ENCODE results near the gene RHEBL1.

- TF ChIP-seq CTCF (IDR thresholded peaks at IDR 0.05) (no peak), EP300 (IDR thresholded peaks at IDR 0.05) (no peak)
These were observed 18.4 kb downstream of the RHEBL1 start for GRCh38 chr12:49051373-49051764.

All from tibial nerve (tissue), 4 donors.